Measurements from ENCODE around the gene CCDC40. TPM values are rescaled to one million over a fixed set of nuclear protein-coding genes. Genes with fewer than 3 reads are reported as not detected.

Gene CCDC40
- total RNA-seq, 3 donors from 2014 or later, result 7.4 to 11.8 (median 11.6) TPM

DNA sequence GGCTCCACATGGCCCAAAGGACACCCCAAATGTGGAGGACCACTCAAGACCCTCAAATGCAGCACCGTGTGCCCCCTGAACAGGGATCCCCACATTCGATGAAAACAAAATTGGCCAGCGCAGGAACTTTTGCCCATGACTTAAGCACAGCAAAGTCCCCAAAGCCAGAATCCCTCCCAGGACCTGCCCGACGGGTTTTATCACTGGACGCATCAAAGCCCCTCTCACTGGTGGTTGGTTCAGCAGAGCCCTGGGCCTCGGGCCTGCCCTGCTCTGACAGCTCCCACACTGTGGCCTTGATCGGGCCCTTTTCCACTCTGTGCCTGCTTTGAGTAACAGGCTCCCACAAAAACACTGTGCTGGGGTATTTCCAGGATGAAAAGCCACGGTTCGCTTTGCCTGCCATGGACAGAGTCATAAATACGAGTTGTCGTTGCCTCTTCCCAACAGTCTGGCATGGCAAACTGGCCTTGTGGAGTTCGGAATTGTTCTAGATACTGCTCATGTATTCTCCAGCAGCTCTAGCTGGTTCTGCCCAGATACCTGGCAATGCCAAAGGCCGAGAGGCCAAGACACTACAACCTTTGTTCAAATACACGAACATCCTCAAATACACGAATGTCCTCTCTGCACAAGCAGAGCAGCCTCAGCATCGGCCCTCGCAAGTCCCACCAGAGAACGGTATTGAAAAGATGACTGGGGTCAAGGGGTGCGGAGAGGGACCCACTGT is 47.2 kb upstream of the CCDC40 start:
- Histone ChIP-seq H3K9me3 (no peaks in the 10 kb centered on the region), H3K4me1 (peaks cover 4 to 31% of the 10 kb centered on the region in 2 donors), H3K27ac (peak overlapping the region in 1 of 2 donors; percentile 83), H3K27me3 (no peaks in the 10 kb centered on the region), H3K36me3 (no peaks in the 10 kb centered on the region), H3K4me3 (no peak overlapping the region)
- no peak for DNase-seq (ENCODE audit: low spot score in 2 of 2)
- TF ChIP-seq, protein P1, sequence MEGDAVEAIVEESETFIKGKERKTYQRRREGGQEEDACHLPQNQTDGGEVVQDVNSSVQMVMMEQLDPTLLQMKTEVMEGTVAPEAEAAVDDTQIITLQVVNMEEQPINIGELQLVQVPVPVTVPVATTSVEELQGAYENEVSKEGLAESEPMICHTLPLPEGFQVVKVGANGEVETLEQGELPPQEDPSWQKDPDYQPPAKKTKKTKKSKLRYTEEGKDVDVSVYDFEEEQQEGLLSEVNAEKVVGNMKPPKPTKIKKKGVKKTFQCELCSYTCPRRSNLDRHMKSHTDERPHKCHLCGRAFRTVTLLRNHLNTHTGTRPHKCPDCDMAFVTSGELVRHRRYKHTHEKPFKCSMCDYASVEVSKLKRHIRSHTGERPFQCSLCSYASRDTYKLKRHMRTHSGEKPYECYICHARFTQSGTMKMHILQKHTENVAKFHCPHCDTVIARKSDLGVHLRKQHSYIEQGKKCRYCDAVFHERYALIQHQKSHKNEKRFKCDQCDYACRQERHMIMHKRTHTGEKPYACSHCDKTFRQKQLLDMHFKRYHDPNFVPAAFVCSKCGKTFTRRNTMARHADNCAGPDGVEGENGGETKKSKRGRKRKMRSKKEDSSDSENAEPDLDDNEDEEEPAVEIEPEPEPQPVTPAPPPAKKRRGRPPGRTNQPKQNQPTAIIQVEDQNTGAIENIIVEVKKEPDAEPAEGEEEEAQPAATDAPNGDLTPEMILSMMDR (IDR thresholded peaks at IDR 0.05), result no peak
- no peak for TF ChIP-seq POLR2A (IDR thresholded peaks at IDR 0.05)
- TF ChIP-seq POLR2AphosphoS5 (IDR thresholded peaks at IDR 0.05), result no peak
- intact Hi-C loops (cut with DNase I; ENCODE audit: low total_unique reads), result loop anchor here (2.0 kb wide), 1 partner anchor 200 kb away; no protein-coding TSS in a partner anchor

DNA sequence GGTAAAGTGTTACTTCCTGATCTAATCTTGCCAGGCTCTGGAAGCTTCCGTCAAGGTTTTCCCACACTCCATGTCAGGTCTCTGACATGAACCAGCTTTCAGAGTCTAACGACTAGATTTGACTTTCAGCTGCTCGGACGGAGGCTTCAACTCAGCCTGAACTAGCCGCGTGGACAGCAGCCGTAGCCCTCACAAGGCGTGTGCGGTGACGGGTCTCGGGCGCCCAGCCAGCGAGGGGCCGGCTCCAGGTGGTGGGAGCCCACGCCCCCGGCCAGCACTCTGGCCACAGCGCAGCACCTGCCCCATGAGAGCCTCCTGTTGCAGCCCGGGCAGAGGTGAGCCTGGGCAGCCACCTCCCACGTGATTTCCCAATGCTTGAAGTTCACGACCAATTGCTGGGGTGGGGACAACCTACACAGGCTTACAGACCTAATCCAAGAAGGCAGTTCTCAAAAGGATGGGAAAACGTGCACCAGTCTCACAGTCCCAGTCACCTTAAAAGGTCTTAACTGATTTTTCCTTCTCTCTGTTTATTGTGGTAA is 46.3 kb upstream of the CCDC40 start:
- no peaks in the 10 kb centered on the region for H3K36me3 ChIP-seq
- TF ChIP-seq POLR2A (IDR thresholded peaks at IDR 0.05) (no peak), POLR2AphosphoS5 (IDR thresholded peaks at IDR 0.05) (no peak)
- TF ChIP-seq, protein P1 (IDR thresholded peaks at IDR 0.05), result no peak
- no peaks in the 10 kb centered on the region for H3K27me3 ChIP-seq
- DNase-seq (ENCODE audit: low spot score in 2 of 2), result no peak
- peaks cover 4 to 31% of the 10 kb centered on the region in 2 donors for H3K4me1 ChIP-seq
- H3K4me3 ChIP-seq, result no peak overlapping the region
- H3K9me3 ChIP-seq, result no peaks in the 10 kb centered on the region
- peak overlapping the region in 1 of 2 donors; percentile 44 for H3K27ac ChIP-seq
- intact Hi-C loops (cut with DNase I; ENCODE audit: low total_unique reads), result loop anchor here (5.0 kb wide), 1 partner anchor 528 kb away; no protein-coding TSS in a partner anchor

DNA sequence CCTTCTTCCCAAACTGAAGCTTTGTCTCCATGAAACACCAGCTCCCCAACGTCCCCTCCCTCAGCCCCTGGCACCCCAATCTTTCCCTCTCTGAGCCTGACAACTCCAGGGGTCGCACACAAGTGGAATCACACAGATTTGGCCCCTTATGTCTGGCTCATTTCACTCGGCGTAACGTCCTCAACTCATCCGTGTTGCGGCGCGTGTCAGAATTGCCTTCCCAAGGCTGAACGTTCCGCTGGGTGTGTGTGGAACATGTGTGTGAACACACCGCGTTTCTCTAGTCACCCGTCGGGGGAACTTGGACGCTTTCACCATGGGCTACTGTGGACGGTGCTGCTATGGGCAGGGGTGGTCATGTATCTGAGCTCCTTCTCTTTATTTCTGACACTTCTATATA is 45.7 kb upstream of the CCDC40 start:
- DNase-seq (ENCODE audit: low spot score in 2 of 2), result no peak
- peaks cover 4 to 31% of the 10 kb centered on the region in 2 donors for H3K4me1 ChIP-seq
- H3K27ac ChIP-seq, result no peak overlapping the region
- TF ChIP-seq POLR2AphosphoS5 (IDR thresholded peaks at IDR 0.05), result no peak
- TF ChIP-seq POLR2A (IDR thresholded peaks at IDR 0.05), result no peak
- TF ChIP-seq, protein P1 (IDR thresholded peaks at IDR 0.05), result no peak
- no peaks in the 10 kb centered on the region for H3K9me3 ChIP-seq
- H3K36me3 ChIP-seq, result no peaks in the 10 kb centered on the region
- intact Hi-C loops (cut with DNase I; ENCODE audit: low total_unique reads), result loop anchor here (5.0 kb wide), 1 partner anchor 528 kb away; no protein-coding TSS in a partner anchor
- no peak overlapping the region for H3K4me3 ChIP-seq
- no peaks in the 10 kb centered on the region for H3K27me3 ChIP-seq

DNA sequence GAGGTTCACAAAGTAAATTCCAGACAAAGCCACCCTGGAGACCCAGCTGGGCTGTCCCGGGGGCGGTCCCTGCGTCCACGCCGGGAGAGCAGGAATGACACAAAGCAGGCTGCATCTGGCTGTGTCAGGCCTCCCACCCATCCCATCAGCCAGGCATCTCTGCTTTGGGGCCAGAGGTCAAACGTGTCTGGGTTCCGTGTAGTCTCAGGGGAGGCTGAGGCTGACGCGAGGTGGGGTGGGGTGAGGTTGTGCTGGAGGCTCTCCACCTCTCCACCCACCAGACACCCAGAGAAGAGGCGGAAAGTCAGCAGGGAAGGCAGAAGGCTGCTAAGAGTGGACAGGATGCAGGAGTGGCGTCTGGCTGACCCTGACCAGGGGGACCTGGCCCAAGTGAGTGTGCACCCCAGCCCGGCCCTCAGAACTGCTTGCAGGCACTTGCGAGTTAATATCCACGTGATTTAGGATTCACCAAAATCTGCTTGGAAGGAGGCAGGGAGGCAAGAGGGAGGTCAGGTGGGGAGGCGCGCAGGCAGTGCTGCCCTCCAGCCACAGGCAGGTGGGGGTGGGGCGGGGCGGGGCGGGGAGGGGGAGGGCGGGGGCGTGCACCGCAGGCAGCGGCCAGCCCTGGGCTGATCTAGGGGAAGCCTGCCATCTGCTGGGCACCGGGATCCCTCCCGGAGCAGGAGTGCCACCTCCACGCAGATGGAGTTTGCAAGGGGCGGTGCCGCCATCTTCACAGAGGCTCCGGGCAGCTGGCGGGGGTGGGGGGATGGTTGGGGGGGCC is 45.1 kb upstream of the CCDC40 start:
- TF ChIP-seq POLR2A (IDR thresholded peaks at IDR 0.05), result no peak
- TF ChIP-seq, protein P1 (IDR thresholded peaks at IDR 0.05), result no peak
- TF ChIP-seq POLR2AphosphoS5 (IDR thresholded peaks at IDR 0.05), result no peak
- Histone ChIP-seq H3K4me1 (peaks cover 4 to 31% of the 10 kb centered on the region in 2 donors), H3K27ac (peak overlapping the region in 1 of 2 donors; percentile 73), H3K9me3 (no peaks in the 10 kb centered on the region), H3K4me3 (peak overlapping the region; percentile 16 to 58 (median 38)), H3K27me3 (no peaks in the 10 kb centered on the region), H3K36me3 (no peaks in the 10 kb centered on the region)
- peak; percentile 77 to 87 for DNase-seq (ENCODE audit: low spot score in 2 of 2)
- intact Hi-C loops (cut with DNase I; ENCODE audit: low total_unique reads), result loop anchor here (5.0 kb wide), 1 partner anchor 529 kb away; no protein-coding TSS in a partner anchor
